SIG-M5 treated with dmso at 0.1 percent for 504 hours (cell line): ENCODE results near the gene ITSN2.
A peak's percentile ranks its signal among the peaks of the same experiment; 100 is the strongest.

Experiments
- DNase-seq: peaks from one replicate; lab custom pipeline; 2025; ENCODE audit not compliant: unreplicated experiment; lab: John Stamatoyannopoulos, UW

ITSN2 gene

GRCh38 chr2:24337890-24338289, 22.4 kb downstream of the ITSN2 start:
- peak; percentile 15 for DNase-seq

- peak; percentile 37 for DNase-seq
These were observed 23.5 kb downstream of the ITSN2 start for GRCh38 chr2:24336811-24337210.

DNA sequence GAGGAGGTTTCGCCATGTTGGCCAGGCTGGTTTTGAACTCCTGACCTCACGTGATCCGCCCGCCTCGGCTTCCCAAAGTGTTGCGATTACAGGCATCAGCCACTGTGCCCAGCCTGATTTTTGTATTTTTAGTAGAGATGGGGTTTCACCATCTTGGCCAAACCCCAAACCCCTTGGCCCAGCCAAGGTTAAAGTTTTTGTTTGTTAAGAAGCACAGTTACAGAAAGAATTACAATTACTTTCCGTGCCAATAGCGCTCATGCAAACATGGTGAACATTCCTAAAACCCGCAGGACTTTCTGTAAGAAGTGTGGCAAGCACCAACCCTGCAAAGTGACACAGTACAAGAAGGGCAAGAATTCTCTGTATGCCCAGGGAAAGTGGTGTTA, 26.1 kb downstream of the ITSN2 start:
- no peak for DNase-seq

GRCh38 chr2:24332791-24333540, 27.4 kb downstream of the ITSN2 start:
- DNase-seq = no peak

- no peak for DNase-seq
These were observed 30.2 kb downstream of the ITSN2 start for GRCh38 chr2:24330161-24330560.

DNA sequence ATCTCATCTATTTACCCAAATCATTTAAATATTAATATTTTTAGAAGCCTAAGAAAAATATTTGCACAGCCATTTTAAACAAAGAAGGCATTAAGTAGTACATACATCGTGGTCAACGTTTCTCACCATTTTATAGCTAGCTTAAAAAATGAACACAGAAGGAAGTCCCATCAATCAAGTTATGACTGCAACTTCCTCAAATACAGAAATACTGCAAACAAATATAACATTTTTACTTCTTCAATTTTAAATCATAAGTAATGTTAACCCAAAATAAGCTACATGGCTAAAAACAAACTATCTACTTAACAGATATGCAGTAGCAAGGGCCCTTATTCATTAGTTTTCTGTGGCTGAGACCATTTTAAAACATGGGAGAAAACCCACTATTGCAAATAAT, 30.6 kb downstream of the ITSN2 start:
- DNase-seq = peak; percentile 73

GRCh38 chr2:24328010-24328409, 32.3 kb downstream of the ITSN2 start:
- no peak for DNase-seq

DNA sequence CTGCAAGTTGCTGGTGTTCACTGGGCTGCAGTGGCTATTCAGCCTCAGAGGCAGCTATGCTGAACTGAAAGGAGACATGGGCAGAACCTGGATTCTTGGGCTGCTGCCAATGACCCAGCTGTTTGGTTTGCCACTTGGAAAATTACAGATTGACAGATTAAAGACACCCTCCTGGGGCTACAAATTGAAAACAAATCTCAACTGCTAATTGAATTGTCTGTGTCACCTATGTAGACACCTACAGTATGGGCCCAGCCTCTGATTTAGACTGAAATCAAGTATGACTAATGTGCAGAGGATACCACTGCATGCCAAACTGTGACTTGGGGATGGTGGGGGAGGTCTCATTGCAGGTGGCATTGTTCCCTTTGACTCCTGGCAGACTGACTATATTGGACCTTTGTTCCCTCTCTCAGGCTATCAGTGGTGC, 42.8 kb downstream of the ITSN2 start:
- no peak for DNase-seq

GRCh38 chr2:24315669-24316068, 44.7 kb downstream of the ITSN2 start:
- DNase-seq = no peak

- no peak for DNase-seq
These were observed 46.3 kb downstream of the ITSN2 start for GRCh38 chr2:24313744-24314632.

DNA sequence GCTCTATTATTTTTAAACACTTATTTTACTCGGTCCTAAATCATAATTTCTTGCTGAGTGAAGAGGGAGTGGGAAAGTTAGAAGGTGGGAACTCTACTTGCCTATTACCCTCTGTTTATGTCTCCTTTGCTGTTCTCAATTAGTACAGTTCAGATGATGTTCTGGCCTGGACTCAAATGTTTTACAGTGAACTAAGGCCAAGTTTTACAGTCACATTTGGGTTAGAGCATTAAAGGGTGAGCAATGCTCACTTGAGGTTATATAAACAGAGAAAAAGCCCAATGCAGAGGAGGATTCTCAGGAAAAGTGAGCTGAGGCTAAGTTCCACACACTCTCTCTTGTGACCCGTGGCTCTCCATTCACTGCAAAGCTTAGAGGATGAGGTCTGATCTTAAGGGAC, 52.4 kb downstream of the ITSN2 start:
- no peak for DNase-seq

DNA sequence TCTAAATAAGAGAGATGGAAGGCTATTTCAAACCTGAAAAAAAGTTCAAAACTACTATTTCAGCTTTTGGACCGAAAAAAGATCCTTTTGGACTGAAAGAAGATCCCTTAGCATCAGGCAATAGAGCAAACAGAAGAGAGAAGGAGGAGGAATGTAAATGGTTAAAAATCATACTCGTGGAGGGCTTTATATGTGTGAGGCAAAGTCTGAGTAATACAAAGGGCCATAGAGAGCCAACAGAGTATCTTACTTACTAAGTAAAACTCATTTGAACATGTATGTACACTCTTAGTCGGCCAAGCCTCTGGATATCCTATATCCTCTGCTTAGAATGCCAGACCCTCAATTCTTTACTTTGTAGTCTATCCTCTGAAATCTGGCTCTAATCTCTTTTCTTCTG, 55.7 kb downstream of the ITSN2 start:
- no peak for DNase-seq

DNA sequence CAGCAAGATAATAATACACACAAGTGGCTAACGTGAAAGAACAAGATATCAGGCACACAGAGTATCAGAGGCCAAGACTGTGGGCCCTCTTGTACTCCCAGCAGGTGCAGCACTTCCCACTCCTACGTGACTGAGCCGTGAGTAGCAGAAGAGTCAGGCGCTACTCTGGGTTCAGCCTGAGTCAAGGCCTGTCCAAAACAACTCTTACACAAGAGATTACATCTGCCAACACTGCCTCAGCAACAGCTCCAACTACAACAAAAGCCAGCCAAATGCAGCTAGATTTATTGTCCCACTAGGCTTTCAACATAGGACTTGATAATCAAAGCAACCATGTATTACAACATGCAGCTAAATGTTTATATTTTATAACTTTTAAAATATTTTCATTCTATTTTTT, 56.2 kb downstream of the ITSN2 start:
- DNase-seq = peak; percentile 26

DNA sequence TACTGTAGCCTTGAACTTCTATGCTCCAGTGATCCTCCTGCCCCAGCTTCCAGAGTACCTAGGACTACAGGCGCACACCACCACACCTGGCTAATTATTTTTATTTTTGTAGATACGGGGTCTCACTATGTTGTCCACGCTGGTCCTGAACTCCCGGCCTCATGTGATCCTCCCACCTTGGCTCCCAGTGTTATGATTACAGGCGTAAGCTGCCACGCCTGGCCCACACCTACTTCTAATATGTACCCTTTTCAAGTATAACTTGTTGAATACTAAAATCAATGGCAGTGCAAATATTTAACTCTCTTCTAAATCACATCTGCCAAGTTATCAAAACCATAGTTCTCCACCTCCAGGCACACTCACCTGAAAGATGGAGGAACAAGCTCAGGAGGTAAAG, 58.7 kb downstream of the ITSN2 start:
- no peak for DNase-seq

GRCh38 chr2:24297663-24298062, 62.7 kb downstream of the ITSN2 start:
- no peak for DNase-seq

DNA sequence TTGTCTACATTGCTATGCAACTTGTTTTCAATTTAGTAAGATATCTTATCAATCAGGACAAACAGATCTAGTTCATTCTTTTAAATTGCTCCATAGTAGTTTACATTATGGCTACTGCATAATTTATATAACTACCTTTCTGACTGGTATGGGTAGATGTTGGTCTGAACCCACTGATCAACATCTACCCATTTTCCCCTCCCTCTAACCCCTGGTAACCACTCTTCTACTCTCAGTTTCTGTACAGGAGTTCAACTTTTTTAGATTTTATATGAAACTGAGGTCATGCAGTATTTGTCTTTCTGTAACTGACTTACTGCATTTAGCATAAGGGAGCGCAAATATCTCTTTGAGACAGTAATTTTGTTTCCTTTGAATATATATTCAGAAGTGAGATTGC, 73.2 kb downstream of the ITSN2 start:
- DNase-seq = no peak

- DNase-seq = no peak
These were observed 74.7 kb downstream of the ITSN2 start for GRCh38 chr2:24285484-24286152.

GRCh38 chr2:24280645-24281044, 79.7 kb downstream of the ITSN2 start:
- no peak for DNase-seq

DNA sequence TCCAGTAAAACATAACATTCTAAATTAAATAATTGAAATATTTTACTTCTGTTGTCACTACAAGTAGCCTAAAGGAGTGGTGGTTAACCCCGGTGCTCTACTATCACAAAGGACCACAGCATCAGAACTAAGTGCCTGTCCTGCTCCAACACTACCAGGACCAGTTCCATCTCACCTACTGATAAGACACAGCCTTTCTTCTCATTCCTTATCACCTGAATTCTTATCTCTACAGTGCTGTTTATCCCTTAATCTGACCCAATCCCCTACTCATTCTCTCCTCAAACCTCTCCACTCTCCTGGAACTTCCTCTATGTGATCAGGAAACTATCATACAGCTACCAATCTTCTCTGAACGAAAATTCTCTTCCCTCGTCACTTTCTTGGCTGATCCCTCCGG, 80.2 kb downstream of the ITSN2 start:
- DNase-seq = no peak

DNA sequence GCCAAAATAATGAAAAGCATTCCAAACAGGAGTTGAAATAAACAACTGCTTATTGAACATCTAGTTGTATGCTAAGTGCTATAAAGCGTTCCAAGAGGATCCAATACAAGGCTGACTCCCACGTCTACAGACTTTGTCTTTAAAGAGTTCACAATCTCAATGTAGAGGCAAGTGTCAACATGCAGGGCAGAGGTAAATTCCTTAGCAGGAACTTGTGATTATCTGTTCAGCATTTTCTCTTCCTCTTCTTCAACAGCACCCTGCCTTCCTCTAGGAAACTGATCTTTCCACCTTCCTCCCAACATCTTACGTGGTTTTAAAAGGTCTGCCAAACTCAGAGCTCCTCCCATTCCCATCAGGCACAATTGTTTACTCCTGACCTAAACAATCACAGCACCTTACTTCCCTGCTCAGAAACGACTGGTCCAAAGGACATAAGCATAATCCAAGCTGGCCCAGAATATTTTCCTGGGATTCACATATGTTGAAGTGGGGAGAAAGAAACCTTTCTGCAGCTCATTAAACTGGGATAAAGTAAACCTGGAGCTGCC, 83.9 kb downstream of the ITSN2 start:
- DNase-seq = no peak

- no peak for DNase-seq
These were observed 85.5 kb downstream of the ITSN2 start for GRCh38 chr2:24274809-24275208.
